CD4-positive, alpha-beta T cell treated with Interleukin-6 at 100 ng/mL for 8 hours (primary cell): ENCODE results near the gene RMDN2.

ENCODE experiments used
- DNase-seq: peaks from one replicate; pipeline ENCODE4 v3.0.0-alpha.2; 2020; ENCODE audit warnings: mixed read lengths, low spot score

The RMDN2 gene

GRCh38 chr2:37925063-37925897, at the start of gene RMDN2:
TSS of gene RMDN2 (plus strand) at chr2:37925287. CDS start at chr2:37929278, 3,991 bp downstream.
- DNase-seq, result peak; percentile 77

- no peak for DNase-seq
Measured at GRCh38 chr2:37875403-37875906, 49.6 kb upstream of the RMDN2 start.

GRCh38 chr2:37876227-37876626, 48.9 kb upstream of the RMDN2 start:
- no peak for DNase-seq

DNA sequence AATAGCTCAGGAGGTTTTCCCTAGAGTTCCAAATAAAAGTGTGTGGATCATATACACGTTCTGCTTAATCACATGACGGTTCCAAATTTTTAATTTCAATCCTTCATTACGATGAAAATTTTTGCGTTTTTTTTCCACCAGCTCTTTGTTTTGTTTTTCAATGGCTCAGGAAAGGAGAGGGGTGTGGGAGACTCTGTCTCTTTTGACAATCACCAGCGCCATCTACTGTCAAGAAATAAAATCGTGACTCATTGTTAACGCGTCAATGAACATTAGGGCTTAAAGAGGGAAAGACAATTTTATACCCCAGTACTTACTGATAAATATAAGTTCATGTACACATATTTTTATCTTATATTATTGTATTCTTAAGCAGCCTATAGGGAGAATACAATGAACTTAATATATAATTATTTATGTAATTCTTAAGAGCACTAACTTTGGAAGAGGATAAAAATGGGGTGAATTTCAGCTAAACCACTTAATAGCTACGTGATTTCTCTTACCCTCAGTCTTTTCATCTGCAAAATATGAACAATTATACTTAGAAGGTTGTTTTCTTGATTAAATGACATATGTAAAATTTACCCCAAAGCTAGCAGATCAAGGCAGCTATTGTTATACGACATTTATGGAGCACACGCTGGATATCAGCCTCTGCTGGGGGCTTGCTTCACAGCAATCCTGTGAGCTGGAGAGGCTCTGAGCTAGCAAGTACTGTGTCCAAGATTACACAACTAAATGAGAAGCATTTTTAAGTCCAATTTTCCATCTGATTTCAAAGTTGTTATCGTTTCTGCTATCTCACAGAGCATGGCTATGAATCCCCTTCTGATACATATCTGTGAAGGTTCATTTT, 47.4 kb upstream of the RMDN2 start:
- DNase-seq, result peak; percentile 57

DNA sequence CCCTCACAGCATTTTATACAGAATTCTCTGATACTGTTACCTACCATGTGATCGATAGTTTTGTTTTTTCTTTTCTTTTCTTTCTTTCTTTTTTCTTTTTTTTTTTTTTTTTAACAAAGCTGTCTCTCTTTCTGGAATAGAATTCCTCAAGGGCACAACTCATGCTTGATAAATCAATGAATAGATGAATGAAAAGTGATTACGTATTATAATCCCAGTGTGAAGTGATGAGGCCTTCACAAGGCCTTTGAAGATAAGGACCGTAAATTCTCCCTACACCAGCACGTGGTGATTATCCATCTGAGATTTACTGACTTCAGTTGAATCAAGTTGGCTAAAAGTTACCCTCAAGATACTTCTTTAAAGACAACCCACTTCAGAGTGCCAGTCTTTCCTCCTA, 46.6 kb upstream of the RMDN2 start:
- no peak for DNase-seq

GRCh38 chr2:37880551-37880950, 44.5 kb upstream of the RMDN2 start:
- no peak for DNase-seq

DNA sequence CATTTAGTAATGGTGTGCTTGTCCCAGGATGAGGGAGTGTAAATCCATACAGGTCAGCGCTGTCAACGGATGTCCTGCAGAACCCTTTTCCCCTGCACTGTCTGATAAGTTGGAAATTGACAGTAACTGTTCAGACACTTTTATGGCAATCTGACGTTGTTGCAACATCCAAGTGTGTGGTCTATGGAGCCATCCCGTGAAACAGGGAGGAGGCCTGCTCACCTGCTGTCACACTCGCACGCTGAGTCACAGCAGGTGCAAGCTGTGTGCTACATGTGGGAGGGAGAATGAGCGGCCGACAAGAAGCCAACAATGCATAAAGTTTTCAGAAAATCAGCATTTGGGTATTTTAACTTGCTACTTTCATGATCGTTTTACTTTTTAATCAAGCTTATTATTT, 43.7 kb upstream of the RMDN2 start:
- no peak for DNase-seq

DNA sequence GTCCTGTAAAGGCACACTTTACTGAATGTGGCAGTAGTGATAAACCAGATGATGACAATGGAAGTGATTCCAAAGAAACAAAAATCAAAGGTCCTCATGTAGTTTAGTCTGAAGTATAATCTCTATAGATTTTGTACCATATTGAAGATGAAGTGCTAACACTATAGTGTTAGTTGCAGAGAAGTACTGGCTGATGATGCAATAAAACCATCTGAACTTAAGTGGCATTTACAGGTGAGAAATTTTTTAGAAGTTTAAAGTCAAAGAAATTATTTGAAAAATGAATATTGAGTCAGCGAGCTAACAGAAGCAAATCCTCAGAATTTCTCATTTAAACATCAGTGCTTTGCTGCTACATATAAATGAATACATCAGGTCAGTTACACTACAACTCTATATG, 43.1 kb upstream of the RMDN2 start:
- no peak for DNase-seq

DNA sequence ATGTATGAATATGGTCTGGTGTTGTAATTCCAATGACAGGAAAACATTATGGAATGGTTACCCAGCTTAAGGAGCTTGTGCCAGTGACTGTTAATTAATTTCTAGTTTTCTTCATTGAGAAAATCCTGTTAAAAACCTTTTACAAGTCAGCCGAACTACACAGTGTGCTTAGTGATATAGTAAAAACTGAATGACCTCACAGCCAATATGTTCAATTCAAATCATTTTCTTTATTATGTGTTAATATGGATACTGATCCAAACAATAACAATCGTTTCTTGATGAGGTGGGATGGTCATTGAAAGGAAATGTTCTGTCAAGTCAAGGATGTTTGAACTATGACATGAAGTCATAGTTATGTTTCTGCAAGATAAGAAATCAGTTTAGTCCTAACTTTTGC, 41.6 kb upstream of the RMDN2 start:
- no peak for DNase-seq

GRCh38 chr2:37885329-37885993, 39.6 kb upstream of the RMDN2 start:
- DNase-seq, result no peak

DNA sequence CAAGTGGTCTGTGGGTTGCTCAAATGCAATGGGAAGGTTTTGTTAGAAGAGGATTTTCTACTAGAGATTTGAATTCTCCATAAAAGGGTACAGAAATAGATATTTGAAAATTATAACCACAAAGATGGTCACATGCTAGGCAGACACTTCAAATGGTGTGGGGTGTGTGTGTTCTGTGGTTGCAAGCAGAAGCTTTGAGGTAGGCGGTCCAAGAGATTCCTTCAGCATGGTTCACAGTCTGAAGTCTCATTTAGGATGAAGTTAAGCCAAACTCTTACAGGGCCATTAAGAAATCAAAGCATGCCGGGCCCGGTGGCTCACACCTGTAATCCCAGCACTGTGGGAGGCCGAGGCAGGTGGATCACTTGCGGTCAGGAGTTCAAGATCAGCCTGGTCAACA, 38.3 kb upstream of the RMDN2 start:
- DNase-seq, result no peak

GRCh38 chr2:37887286-37887685, 37.8 kb upstream of the RMDN2 start:
- no peak for DNase-seq

DNA sequence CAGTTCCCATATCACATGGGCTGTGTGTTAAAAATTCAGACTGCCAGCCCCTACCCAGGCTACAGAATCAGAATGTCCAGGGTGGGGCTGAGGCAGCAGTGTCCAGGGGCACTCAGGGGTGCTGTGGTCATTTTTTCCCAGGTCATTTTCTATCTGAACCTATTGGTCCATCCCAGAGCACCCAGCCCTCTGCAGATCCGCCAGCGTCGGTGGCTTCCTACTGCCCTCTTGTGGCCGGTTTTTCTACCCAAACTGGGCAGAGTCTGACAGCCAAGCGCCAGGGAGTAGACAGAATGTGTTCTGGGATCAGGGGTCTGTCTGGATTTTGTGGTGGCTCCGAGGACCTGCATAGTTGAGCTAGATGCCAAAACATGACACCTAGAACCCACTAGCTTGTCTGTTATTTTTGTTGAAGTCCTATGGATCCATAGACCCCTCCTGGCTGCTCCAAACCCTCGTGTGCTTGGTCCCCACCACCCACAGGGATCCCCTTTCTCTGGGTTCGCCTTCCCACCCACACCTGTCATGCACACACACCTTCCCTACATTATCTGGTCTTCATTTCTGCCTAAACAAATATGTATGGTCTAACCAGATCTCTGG, 34.1 kb upstream of the RMDN2 start:
- peak; percentile 55 for DNase-seq

DNA sequence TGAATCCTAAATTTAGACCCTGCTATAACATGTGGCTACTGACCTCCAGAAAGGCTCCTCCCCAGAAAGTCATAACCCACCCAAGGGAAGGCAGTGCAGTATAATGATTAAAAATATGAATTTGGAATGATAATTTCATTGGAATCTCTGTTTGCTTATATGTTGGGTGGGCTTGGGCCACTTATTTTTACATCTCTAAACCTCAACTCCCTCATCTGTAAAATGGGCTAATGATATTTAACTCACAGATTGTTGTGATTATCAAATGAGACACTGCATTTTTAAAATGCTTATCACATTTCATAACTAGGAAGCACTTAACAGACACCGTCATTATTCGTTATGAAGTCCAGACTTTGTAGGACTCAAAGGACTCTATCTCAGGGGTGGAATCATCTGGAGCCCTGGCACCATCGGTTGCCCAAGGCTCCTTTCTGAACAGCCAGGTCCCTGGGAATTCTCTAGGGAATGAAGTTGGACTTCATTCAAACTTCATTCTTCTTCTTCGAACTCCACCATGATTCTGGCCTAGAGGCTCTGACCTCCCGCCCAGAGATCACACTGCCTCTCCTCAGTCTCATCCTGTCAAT, 33.1 kb upstream of the RMDN2 start:
- DNase-seq, result no peak

DNA sequence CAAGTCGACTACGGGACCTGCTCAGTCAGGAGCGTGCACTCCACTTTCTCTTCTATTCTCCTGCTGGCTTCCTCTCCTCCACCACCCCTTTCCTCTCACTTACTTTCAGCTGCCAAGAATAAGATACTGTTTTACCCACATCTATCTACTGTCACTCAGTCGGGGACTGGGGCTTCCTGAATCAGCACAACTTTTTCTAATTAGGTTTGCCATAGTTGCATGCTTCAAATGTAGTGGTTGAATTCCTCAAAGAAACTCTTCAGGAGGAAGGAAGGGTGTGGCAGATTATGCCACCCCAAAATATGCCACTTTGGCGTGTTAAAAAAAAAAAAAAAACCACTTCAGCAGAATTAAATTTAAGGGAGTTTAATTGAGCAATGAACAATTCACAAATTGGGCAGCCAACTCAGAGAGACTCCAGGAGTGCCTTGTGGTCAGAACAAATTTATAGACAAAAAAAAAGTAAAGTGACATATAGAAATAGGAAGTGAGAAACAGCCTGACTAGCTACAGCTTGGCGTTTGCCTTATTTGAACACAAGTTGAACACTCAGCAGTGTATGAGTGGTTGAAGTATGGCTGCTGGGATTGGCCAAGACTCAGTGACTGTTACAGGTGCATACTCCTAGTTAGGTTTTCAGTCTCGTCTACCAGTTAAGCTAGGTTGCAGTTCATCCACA, 32.5 kb upstream of the RMDN2 start:
- DNase-seq, result peak; percentile 25

DNA sequence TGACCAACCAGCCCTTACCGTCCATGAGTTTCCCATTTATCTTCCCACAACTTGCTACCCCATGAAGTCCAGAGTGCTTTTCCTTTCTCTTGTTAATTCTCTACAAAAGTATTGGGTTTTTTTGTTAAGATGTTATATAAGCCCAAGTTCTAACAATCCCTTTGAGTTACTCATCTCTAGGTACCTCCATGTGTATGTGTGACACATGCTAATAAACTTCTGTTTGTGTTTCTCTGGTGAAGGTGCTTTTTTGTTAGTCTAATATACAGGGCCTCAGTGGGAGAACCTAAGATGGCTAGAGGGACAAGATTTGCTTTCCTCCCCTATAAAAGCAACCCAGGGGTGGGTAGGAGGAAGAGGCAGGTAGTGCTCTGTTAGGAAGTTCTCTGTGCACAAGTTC, 31.8 kb upstream of the RMDN2 start:
- DNase-seq, result no peak

GRCh38 chr2:37894047-37894446, 31.0 kb upstream of the RMDN2 start:
- no peak for DNase-seq

GRCh38 chr2:37894601-37895000, 30.5 kb upstream of the RMDN2 start:
- DNase-seq, result no peak

DNA sequence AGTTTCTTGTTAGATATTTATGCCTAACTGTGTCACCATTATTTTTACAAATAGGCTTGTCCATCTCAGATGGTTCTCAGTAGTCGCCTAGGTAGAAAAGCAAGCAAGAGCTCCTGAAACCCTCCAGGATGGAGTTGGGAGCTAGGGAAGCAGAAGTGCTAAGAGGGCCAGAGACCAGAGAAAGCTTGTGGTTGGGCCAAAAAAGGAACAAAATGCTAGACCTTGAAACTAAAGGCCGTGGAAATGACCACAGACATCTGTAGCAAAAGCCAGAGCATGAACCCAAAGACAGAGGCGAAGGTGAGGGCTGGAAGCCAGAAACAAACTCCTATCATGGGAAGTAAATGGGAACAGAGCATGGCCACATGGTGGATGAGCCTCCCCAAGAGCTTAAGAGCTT, 29.9 kb upstream of the RMDN2 start:
- DNase-seq, result no peak

DNA sequence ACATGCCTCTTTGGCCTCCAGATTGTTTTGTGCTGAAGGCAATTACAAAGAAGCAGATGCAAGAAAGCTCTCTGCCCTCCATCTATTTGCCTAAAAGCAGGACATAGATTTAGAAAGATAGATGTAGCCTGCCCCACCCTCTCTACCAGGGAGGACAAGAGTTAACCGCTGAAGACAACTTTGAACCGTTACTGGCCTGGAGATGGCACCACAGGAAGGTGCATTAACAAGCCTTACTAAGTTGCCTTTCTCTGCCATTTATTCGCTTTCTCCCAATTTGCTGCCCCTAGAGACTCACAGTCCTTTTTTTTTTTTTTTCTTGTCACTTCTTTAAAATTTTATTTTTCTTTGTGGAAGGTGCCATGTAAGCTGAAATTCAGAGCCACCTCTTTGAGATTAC, 28.8 kb upstream of the RMDN2 start:
- DNase-seq, result no peak

- DNase-seq, result no peak
Measured at GRCh38 chr2:37897511-37897910, 27.6 kb upstream of the RMDN2 start.
